Non-pigmented ciliary epithelial cell (primary cell): ENCODE results near the gene PHOX2A.

Source experiments
- DNase-seq: peaks from one replicate; pipeline ENCODE4 v3.0.0-alpha.2; 2010; ENCODE audit warnings: low read depth

PHOX2A gene

GRCh38 chr11:72249961-72250360 is 6.0 kb upstream of the PHOX2A start:
- DNase-seq = no peak

- no peak for DNase-seq
Observed at GRCh38 chr11:72247584-72247983, 3.6 kb upstream of the PHOX2A start.

- no peak for DNase-seq
Observed at GRCh38 chr11:72245263-72245816, 1.4 kb upstream of the PHOX2A start.

GRCh38 chr11:72244361-72245262 is 636 bp upstream of the PHOX2A start:
- no peak for DNase-seq

- no peak for DNase-seq
Observed at GRCh38 chr11:72243173-72244059, 560 bp downstream of the PHOX2A start.

GRCh38 chr11:72242141-72242540 is 1.8 kb downstream of the PHOX2A start:
- no peak for DNase-seq

- no peak for DNase-seq
Observed at GRCh38 chr11:72241291-72241781, 2.6 kb downstream of the PHOX2A start.

GRCh38 chr11:72240461-72241290 is 3.3 kb downstream of the PHOX2A start:
- no peak for DNase-seq

GRCh38 chr11:72239849-72240460 is 4.0 kb downstream of the PHOX2A start:
- DNase-seq = no peak

- DNase-seq = no peak
Observed at GRCh38 chr11:72239313-72239848, 4.6 kb downstream of the PHOX2A start.

- DNase-seq = no peak
Observed at GRCh38 chr11:72238492-72239312, 5.3 kb downstream of the PHOX2A start.

- DNase-seq = peak; percentile 32
Observed at GRCh38 chr11:72238040-72238450, 5.9 kb downstream of the PHOX2A start.

GRCh38 chr11:72237112-72237931 is 6.7 kb downstream of the PHOX2A start:
- no peak for DNase-seq

GRCh38 chr11:72236774-72237111 is 7.2 kb downstream of the PHOX2A start:
- DNase-seq = no peak

- DNase-seq = no peak
Observed at GRCh38 chr11:72236083-72236697, 7.8 kb downstream of the PHOX2A start.

- DNase-seq = no peak
Observed at GRCh38 chr11:72235351-72236057, 8.5 kb downstream of the PHOX2A start.

- no peak for DNase-seq
Observed at GRCh38 chr11:72234920-72235319, 9.1 kb downstream of the PHOX2A start.

GRCh38 chr11:72234514-72234830 is 9.5 kb downstream of the PHOX2A start:
- DNase-seq = no peak
